ENCODE measurements around the gene BPIFB4. TPM values are rescaled to one million over a fixed set of nuclear protein-coding genes. Genes with fewer than 3 reads are reported as not detected.

Gene BPIFB4
- polyA plus RNA-seq, 1 of the 3 experiments (the other 2 are of a cell fraction) = not detected

- TF ChIP-seq USF2 (IDR thresholded peaks at IDR 0.05; ENCODE audit: borderline replicate concordance, low read depth, low read length) (no peak), MAX (IDR thresholded peaks at IDR 0.05; ENCODE audit: low read depth) (no peak), YY1 (IDR thresholded peaks at IDR 0.05; ENCODE audit: low read depth) (no peak), MEF2A (IDR thresholded peaks at IDR 0.05; ENCODE audit: borderline replicate concordance, low read depth) (no peak), EP300 (IDR thresholded peaks at IDR 0.05; ENCODE audit: borderline replicate concordance in 1 of 2, low read depth in 1 of 2, low read length in 1 of 2) (no peak), POLR2AphosphoS5 (IDR thresholded peaks at IDR 0.05; ENCODE audit: low read depth, low read length) (no peak), FOXJ3 (CRISPR knock-in tag; IDR thresholded peaks at IDR 0.05) (no peak), CTCF (IDR thresholded peaks at IDR 0.05) (no peak), PBX3 (IDR thresholded peaks at IDR 0.05) (no peak)
These were observed 13.6 kb downstream of the BPIFB4 start (continued) for GRCh38 chr20:33093074-33093473.

GRCh38 chr20:33093582-33093981 is 14.1 kb downstream of the BPIFB4 start:
- ChIA-PET POLR2A (no interaction called here), CTCF (interaction anchor here (0.8 to 1.8 kb wide), 3 partner anchors 119 to 304 kb away, joined by 3 to 4 read pairs (median 4); no protein-coding TSS in a partner anchor)
- H3K27ac ChIP-seq (ENCODE audit: low read depth in 2 of 2, low read length in 1 of 2) = no peak overlapping the region
- 3% methylated on average over 1 of the region's 1 CpG for WGBS (ENCODE audit: low lambda C conversion rate)
- no peak overlapping the region for H3K4me2 ChIP-seq
- no peaks in the 10 kb centered on the region for H3K9me2 ChIP-seq
- H3K79me2 ChIP-seq (ENCODE audit: insufficient read depth) = no peaks in the 10 kb centered on the region
- TF ChIP-seq MEF2A (IDR thresholded peaks at IDR 0.05; ENCODE audit: borderline replicate concordance, low read depth) (no peak), GABPA (IDR thresholded peaks at IDR 0.05; ENCODE audit: low read depth) (no peak), PBX3 (IDR thresholded peaks at IDR 0.05) (no peak), POLR2AphosphoS5 (IDR thresholded peaks at IDR 0.05; ENCODE audit: low read depth, low read length) (no peak), ELF1 (IDR thresholded peaks at IDR 0.05) (no peak), RXRA (IDR thresholded peaks at IDR 0.05; ENCODE audit: borderline replicate concordance, low read depth) (no peak), TAF1 (IDR thresholded peaks at IDR 0.05; ENCODE audit: borderline replicate concordance, low read depth, low read length) (no peak), SMC3 (IDR thresholded peaks at IDR 0.05; ENCODE audit: low read depth, low read length) (no peak)
- no peak overlapping the region for H3K9ac ChIP-seq
- H3K4me1 ChIP-seq (ENCODE audit: control insufficient read depth in 1 of 2, insufficient read depth in 2 of 2, low read depth in 1 of 2, low read length in 1 of 2) = no peaks in the 10 kb centered on the region
- no peak overlapping the region for H3K4me3 ChIP-seq (ENCODE audit: low read depth in 2 of 2, low read length in 1 of 2)
- H3K9me3 ChIP-seq = no peaks in the 10 kb centered on the region
- DNase-seq = no peak
- no peaks in the 10 kb centered on the region for H3K36me3 ChIP-seq (replicated peaks in 1 of 2; ENCODE audit: control insufficient read depth in 1 of 2, insufficient read depth in 2 of 2, low read length in 1 of 2)
- peaks cover 33% of the 10 kb centered on the region; the same call in 1 of the 2 replicates for H3K27me3 ChIP-seq (ENCODE audit: insufficient read depth)
- H3F3A ChIP-seq (replicated peaks; ENCODE audit: insufficient read depth) = no peaks in the 10 kb centered on the region
- H2AFZ ChIP-seq (ENCODE audit: low read depth) = no peak overlapping the region
- H4K20me1 ChIP-seq (ENCODE audit: insufficient read depth) = no peaks in the 10 kb centered on the region
